MCF 10A (cell line): ENCODE data around the gene PCMTD2. TPM values are rescaled to one million over a fixed set of nuclear protein-coding genes. Genes with fewer than 3 reads are reported as not detected.

ENCODE experiments used
- BruUV-seq: library from RNA; stranded (reverse); fragments of 400-500 nt; replicated peaks from 2 replicates; lab custom pipeline; 2021; lab: Mats Ljungman, UMichigan
- CTCF ChIA-PET: fragments of 300-600 bp; sonication (Branson Sonifier 250); formaldehyde crosslinking; extraction: SDS; loops from one replicate; lab custom pipeline; 2021; ENCODE audit warnings: antibody characterized with exemption, inconsistent platforms; lab: Yijun Ruan, JAX
- POLR2A ChIA-PET: fragments of 300-600, 350-650 bp; sonication (Branson Sonifier 250); formaldehyde crosslinking; extraction: SDS; loops from one replicate; lab custom pipeline; 2020; ENCODE audit warnings: antibody characterized with exemption, inconsistent platforms; lab: Yijun Ruan, JAX
- DNase-seq: peaks from one replicate; pipeline ENCODE4 v3.0.0-alpha.2; 2018; ENCODE audit not compliant: unreplicated experiment
- H3K27ac Mint-ChIP-seq: one replicate; pipeline ENCODE4 v1.8.0; 2022; ENCODE audit warnings: mild to moderate bottlenecking, low read depth, mixed read lengths; ENCODE audit not compliant: unreplicated experiment
- H3K27me3 Mint-ChIP-seq: one replicate; pipeline ENCODE4 v1.8.0; 2022; ENCODE audit warnings: mixed read lengths; ENCODE audit not compliant: insufficient read depth, unreplicated experiment
- H3K36me3 Mint-ChIP-seq: one replicate; pipeline ENCODE4 v1.8.0; 2022; ENCODE audit warnings: mild to moderate bottlenecking, moderate library complexity, mixed read lengths; ENCODE audit not compliant: insufficient read depth, unreplicated experiment
- H3K4me1 Mint-ChIP-seq: one replicate; pipeline ENCODE4 v1.8.0; 2022; ENCODE audit warnings: mixed read lengths; ENCODE audit not compliant: insufficient read depth, unreplicated experiment
- H3K4me3 Mint-ChIP-seq: one replicate; pipeline ENCODE4 v1.8.0; 2022; ENCODE audit warnings: mild to moderate bottlenecking, moderate library complexity, mixed read lengths; ENCODE audit not compliant: unreplicated experiment
- H3K9me3 Mint-ChIP-seq: one replicate; pipeline ENCODE4 v1.8.0; 2022; ENCODE audit warnings: mixed read lengths; ENCODE audit not compliant: unreplicated experiment
- CTCF ChIP-seq: fragments of 200-600 bp; IDR thresholded peaks from one replicate; pipeline ENCODE4 v1.8.0; 2022; ENCODE audit warnings: antibody characterized with exemption, mild to moderate bottlenecking; ENCODE audit not compliant: unreplicated experiment
- intact Hi-C: fragments of 100-400 bp; cut with micrococcal nuclease; formaldehyde crosslinking; loops from 2 replicates; pipeline ENCODE4 v1.14.1; 2022
- total RNA-seq: library from RNA; stranded (reverse); gene quantifications from 2 replicates; pipeline ENCODE4 v1.2.3, GENCODE V29; 2022

The PCMTD2 gene
- total RNA-seq, 1 experiment from 2014 or later = 39.4 TPM

- Mint-ChIP-seq H3K9me3 (no peaks in the 10 kb centered on the region), H3K27ac (no peak overlapping the region), H3K4me3 (no peak overlapping the region), H3K27me3 (peaks cover 11% of the 10 kb centered on the region), H3K4me1 (no peaks in the 10 kb centered on the region), H3K36me3 (no peaks in the 10 kb centered on the region)
- intact Hi-C loops = no loop called here
- CTCF ChIA-PET = interaction anchor here (0.6 kb wide), 1 partner anchor 167 kb away, joined by 3 read pairs; no protein-coding TSS in a partner anchor
- DNase-seq = no peak
- no peak for TF ChIP-seq CTCF
- POLR2A ChIA-PET = interaction anchor here (1.7 kb wide), 1 partner anchor 19 kb away, joined by 4 read pairs; the partner anchor contains the start of gene PCMTD2
- no TSS peak for BruUV-seq
Measured at GRCh38 chr20:64236137-64237088, 19.1 kb upstream of the PCMTD2 start.

GRCh38 chr20:64237316-64237715 is 18.2 kb upstream of the PCMTD2 start:
- no TSS peak for BruUV-seq

GRCh38 chr20:64238115-64238825 is 17.3 kb upstream of the PCMTD2 start:
- Mint-ChIP-seq H3K4me3 (no peak overlapping the region), H3K27ac (no peak overlapping the region), H3K9me3 (no peaks in the 10 kb centered on the region), H3K4me1 (no peaks in the 10 kb centered on the region), H3K36me3 (no peaks in the 10 kb centered on the region), H3K27me3 (peaks cover 27% of the 10 kb centered on the region)
- ChIA-PET POLR2A (interaction anchor here (0.7 to 1.8 kb wide), 2 partner anchors 17 to 452 kb away, joined by 3 to 8 read pairs; partner anchors contain the start of gene PCMTD2), CTCF (interaction anchor here (0.6 kb wide), 1 partner anchor 12 kb away, joined by 3 read pairs; no protein-coding TSS in a partner anchor)
- no peak for TF ChIP-seq CTCF
- intact Hi-C loops = no loop called here
- BruUV-seq = no TSS peak
- DNase-seq = no peak

More at GRCh38 chr20:64237316-64237715, 18.2 kb upstream of the PCMTD2 start:
- H3K4me3 Mint-ChIP-seq = no peak overlapping the region
- H3K36me3 Mint-ChIP-seq = no peaks in the 10 kb centered on the region
- H3K27ac Mint-ChIP-seq = no peak overlapping the region
- intact Hi-C loops = no loop called here
- ChIA-PET POLR2A (interaction anchor here (1.7 kb wide), 1 partner anchor 18 kb away, joined by 4 read pairs; the partner anchor contains the start of gene PCMTD2), CTCF (no interaction called here)
- peaks cover 17% of the 10 kb centered on the region for H3K27me3 Mint-ChIP-seq
- no peaks in the 10 kb centered on the region for H3K4me1 Mint-ChIP-seq
- DNase-seq = no peak
- no peak for TF ChIP-seq CTCF
- H3K9me3 Mint-ChIP-seq = no peaks in the 10 kb centered on the region
